Chondrocyte (in vitro differentiated cells): ENCODE measurements around the gene RGMA. TPM values are rescaled to one million over a fixed set of nuclear protein-coding genes. Genes with fewer than 3 reads are reported as not detected.

Experiments used
- DNase-seq: peaks from one replicate; pipeline ENCODE4 v3.0.0; 2021; ENCODE audit warnings: mixed read lengths, low spot score
- H3K27ac Mint-ChIP-seq: one replicate; pipeline ENCODE4 v1.8.0; 2021; ENCODE audit warnings: mild to moderate bottlenecking, moderate library complexity, mixed read lengths; ENCODE audit not compliant: unreplicated experiment
- H3K27me3 Mint-ChIP-seq: 2 replicates; pipeline ENCODE4 v1.8.0; 2021; ENCODE audit warnings: low read depth, mixed read lengths
- H3K36me3 Mint-ChIP-seq: 2 replicates; pipeline ENCODE4 v1.8.0; 2021; ENCODE audit warnings: low read depth, mixed read lengths
- H3K4me1 Mint-ChIP-seq: 2 replicates; pipeline ENCODE4 v1.8.0; 2021; ENCODE audit warnings: low read depth, mild to moderate bottlenecking, mixed read lengths
- H3K4me3 Mint-ChIP-seq: one replicate; pipeline ENCODE4 v1.8.0; 2021; ENCODE audit warnings: mild to moderate bottlenecking, moderate library complexity, mixed read lengths; ENCODE audit not compliant: unreplicated experiment
- H3K9me3 Mint-ChIP-seq: 2 replicates; pipeline ENCODE4 v1.8.0; 2021; ENCODE audit warnings: low read depth, mixed read lengths
- total RNA-seq: library from RNA; stranded (reverse); gene quantifications from 3 replicates; pipeline ENCODE4 v1.2.1, GENCODE V29; 2021
- TF ChIP-seq, protein P1 (sequence below): fragments of 200-600 bp; sonication (generic); IDR thresholded peaks from 2 replicates; pipeline ENCODE4 v1.5.0; 2021; ENCODE audit warnings: antibody characterized with exemption, mild to moderate bottlenecking, moderate library complexity

RGMA gene
- total RNA-seq, 1 donor from 2014 or later, result 13.0 TPM

DNA sequence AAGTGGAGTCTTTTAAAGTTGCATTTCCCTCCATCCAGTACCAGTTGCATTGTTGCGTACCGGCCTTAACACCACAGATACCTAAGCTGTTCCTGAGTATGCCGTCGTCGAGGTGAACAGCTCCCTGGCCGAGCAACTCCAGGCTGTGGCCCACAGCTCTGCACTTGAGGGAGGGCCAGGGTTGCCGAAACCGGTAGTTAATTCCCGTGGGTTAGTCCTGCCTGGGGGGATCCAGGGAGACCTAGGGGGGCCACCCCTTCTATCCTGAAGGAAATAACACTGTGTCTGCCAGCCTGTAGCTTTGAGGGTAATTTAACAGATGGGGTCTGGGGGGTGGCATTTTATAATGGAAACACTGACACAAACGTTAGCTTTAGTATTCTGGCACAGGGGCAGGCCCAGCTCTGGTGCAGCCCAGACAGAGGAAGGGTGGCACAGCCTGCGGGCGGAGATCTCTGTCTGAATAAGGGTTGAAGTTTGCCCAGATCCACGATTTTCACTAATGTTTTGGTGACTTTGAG lies 60.8 kb downstream of the RGMA start:
- Mint-ChIP-seq H3K4me1 (peaks cover 46% of the 10 kb centered on the region), H3K36me3 (peaks cover 34% of the 10 kb centered on the region), H3K27ac (peak overlapping the region; percentile 90), H3K4me3 (no peak overlapping the region), H3K9me3 (no peaks in the 10 kb centered on the region), H3K27me3 (no peaks in the 10 kb centered on the region)
- TF ChIP-seq, protein P1, sequence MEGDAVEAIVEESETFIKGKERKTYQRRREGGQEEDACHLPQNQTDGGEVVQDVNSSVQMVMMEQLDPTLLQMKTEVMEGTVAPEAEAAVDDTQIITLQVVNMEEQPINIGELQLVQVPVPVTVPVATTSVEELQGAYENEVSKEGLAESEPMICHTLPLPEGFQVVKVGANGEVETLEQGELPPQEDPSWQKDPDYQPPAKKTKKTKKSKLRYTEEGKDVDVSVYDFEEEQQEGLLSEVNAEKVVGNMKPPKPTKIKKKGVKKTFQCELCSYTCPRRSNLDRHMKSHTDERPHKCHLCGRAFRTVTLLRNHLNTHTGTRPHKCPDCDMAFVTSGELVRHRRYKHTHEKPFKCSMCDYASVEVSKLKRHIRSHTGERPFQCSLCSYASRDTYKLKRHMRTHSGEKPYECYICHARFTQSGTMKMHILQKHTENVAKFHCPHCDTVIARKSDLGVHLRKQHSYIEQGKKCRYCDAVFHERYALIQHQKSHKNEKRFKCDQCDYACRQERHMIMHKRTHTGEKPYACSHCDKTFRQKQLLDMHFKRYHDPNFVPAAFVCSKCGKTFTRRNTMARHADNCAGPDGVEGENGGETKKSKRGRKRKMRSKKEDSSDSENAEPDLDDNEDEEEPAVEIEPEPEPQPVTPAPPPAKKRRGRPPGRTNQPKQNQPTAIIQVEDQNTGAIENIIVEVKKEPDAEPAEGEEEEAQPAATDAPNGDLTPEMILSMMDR, result no peak
- no peak for DNase-seq

DNA sequence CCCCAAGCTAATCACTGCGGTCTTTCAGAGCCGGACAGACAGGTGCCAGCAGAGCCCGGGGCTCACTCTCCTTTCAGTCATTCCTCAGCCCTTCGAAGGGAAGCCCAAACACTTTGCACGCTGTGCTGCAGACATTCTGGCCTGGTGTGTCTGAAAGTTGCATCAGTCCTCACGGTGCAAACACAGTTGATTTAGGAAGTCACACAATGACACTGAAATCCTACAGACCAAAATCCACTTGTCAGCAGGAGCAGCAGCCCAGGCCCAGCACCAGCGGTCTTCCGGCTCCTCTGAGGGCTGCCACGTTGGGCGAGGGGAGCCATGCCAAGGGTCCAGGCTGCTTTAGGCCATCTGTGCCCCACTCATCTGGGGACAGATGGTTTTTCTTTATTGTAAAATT lies 61.6 kb downstream of the RGMA start:
- Mint-ChIP-seq H3K27ac (peak overlapping the region; percentile 65), H3K36me3 (peaks cover 41% of the 10 kb centered on the region), H3K27me3 (no peaks in the 10 kb centered on the region), H3K4me1 (peaks cover 53% of the 10 kb centered on the region), H3K9me3 (no peaks in the 10 kb centered on the region), H3K4me3 (no peak overlapping the region)
- TF ChIP-seq, protein P1, result no peak
- no peak for DNase-seq

DNA sequence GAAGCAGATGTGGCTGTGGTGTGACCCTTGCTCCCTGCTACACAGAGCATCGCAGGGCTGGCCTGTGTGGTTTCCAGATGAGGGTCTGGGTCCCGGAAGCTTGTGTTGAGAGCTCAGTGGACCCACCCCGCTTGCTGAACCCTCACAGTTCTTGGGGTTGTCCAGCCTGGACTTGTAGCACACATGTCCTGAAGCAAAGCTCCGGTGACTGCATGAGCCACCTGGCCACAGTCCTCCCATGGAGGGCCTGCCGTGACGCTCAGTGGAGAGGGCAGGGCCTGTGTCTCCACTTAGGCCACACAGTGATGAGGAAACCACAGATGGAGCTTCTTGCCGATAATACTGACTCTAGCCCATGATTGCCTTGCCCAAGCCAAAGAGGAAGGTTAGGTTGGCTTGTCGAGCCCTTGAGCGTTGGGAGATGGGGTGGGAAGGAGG lies 62.6 kb downstream of the RGMA start:
- Mint-ChIP-seq H3K9me3 (no peaks in the 10 kb centered on the region), H3K36me3 (peaks cover 51% of the 10 kb centered on the region), H3K27ac (peak overlapping the region; percentile 57), H3K27me3 (no peaks in the 10 kb centered on the region), H3K4me1 (peaks cover 53% of the 10 kb centered on the region), H3K4me3 (no peak overlapping the region)
- TF ChIP-seq, protein P1, result no peak
- DNase-seq, result no peak

DNA sequence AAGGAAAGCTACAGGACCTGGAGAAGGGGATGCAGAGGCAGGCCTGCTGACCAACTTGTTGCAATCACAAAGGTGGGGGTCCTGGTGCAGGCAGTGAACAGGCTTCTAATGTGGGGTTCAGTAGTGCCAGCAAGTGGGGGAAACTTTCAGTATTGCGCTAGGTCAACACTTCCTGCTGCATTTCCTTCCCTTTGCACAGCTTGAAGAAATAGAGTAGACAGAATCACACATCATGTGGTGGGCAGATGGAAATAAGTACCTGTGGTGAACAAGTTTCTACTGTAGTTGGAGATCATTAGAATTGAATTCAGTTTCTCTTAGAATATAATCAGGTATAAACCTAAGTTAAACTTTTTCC lies 63.4 kb downstream of the RGMA start:
- Mint-ChIP-seq H3K36me3 (peaks cover 57% of the 10 kb centered on the region), H3K27ac (no peak overlapping the region), H3K27me3 (no peaks in the 10 kb centered on the region), H3K4me3 (no peak overlapping the region), H3K4me1 (peaks cover 51% of the 10 kb centered on the region), H3K9me3 (no peaks in the 10 kb centered on the region)
- TF ChIP-seq, protein P1, result no peak
- no peak for DNase-seq

DNA sequence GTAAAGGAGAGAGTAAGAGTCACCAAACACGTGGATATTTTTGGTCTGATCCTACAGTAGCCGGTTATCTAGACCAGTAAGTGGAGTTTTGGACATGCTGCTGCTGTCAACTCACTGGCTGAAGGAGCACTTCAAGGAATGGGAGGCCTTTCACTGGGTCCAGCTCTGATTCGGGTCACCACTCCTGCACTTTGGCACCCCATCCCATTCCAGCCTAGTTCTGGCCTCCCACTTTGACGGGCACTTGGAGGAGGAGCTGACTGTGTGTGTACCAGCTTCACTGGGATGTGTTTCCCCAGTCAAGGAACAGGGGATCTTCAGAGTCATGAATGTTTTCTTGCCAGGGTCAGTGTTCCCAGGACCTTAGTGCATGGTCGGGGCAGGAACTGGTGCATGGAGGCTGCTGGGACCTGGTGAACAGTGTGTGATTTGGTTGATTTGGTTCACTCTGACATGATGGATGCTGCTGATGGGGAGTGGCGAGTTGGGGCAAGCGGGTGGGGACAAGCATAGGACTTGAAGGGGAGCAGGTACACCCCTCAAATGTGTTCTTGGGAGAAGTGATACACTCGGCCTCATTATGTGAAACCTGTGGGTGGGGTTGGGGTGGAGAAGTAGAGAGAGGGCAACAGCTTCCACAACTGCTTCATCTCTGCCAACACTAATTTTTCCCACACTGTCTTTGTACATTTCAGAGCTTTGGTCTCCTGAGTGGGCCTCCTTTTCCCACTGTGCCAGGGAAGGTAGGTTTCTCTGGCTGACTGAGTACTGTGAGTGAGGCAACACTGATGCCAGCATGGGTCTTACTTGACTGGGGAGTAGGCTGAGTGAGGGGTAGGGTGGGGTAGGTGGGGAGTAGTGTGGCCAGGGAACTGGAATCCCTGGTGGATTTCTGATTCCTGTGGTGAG lies 64.0 kb downstream of the RGMA start:
- H3K4me3 Mint-ChIP-seq, result no peak overlapping the region
- H3K27me3 Mint-ChIP-seq, result no peaks in the 10 kb centered on the region
- no peaks in the 10 kb centered on the region for H3K9me3 Mint-ChIP-seq
- TF ChIP-seq, protein P1, result no peak
- peaks cover 45% of the 10 kb centered on the region for H3K4me1 Mint-ChIP-seq
- DNase-seq, result no peak
- no peak overlapping the region for H3K27ac Mint-ChIP-seq
- H3K36me3 Mint-ChIP-seq, result peaks cover 62% of the 10 kb centered on the region
